Prostate gland (tissue), 2 donors: ENCODE measurements around the gene AP2M1. TPM values are rescaled to one million over a fixed set of nuclear protein-coding genes. Genes with fewer than 3 reads are reported as not detected.

ENCODE experiments used
- DNase-seq: peaks from one replicate; pipeline ENCODE4 v3.0.0-alpha.2; 2019; ENCODE audit warnings: low spot score
- H3K27ac ChIP-seq, 2 donors: fragments of 200-600 bp; sonication (generic); 2 replicates each; pipeline ENCODE4 v1.5.1; 2017 to 2019
- H3K27me3 ChIP-seq: fragments of 200-600 bp; sonication (generic); replicated peaks from 2 replicates; pipeline ENCODE4 v1.5.1; 2019; ENCODE audit not compliant: insufficient read depth
- H3K36me3 ChIP-seq, 2 donors: fragments of 200-600 bp; sonication (generic); 1 replicate in 1 of 2; 2 replicates in 1 of 2; pipeline versions ENCODE4 v1.5.1 to v1.8.1; 2017 to 2019
- H3K4me1 ChIP-seq: fragments of 200-600 bp; sonication (generic); replicated peaks from 2 replicates; pipeline ENCODE4 v1.5.1; 2019
- H3K4me3 ChIP-seq, 2 donors: fragments of 200-600 bp; sonication (generic); 2 replicates each; pipeline ENCODE4 v1.5.1; 2017 to 2019
- H3K9me3 ChIP-seq: fragments of 200-600 bp; sonication (generic); 2 replicates; pipeline ENCODE4 v1.5.1; 2017
- POLR2A ChIP-seq: fragments of 450-650 bp; IDR thresholded peaks from one replicate; pipeline ENCODE4 v1.6.1; 2016; ENCODE audit warnings: antibody characterized with exemption, mild to moderate bottlenecking
- POLR2AphosphoS5 ChIP-seq: sonication (generic); formaldehyde crosslinking; IDR thresholded peaks from one replicate; pipeline ENCODE4 v1.6.1; 2017; ENCODE audit warnings: antibody characterized with exemption
- WGBS: methylation state at CpG from one replicate; pipeline ENCODE4 v1.1.5; 2018; 5-methylcytosine and 5-hydroxymethylcytosine counted together
- intact Hi-C: fragments of 100-400 bp; cut with DNase I; formaldehyde crosslinking; loops from one replicate; pipeline ENCODE4 v1.14.2; 2022
- total RNA-seq, 2 donors: library from RNA; depleted of rRNA; stranded (reverse); fragments of >200 nt; gene quantifications; one replicate each; pipeline ENCODE4 v1.1.0, GENCODE V29; 2016
- TF ChIP-seq, protein P1 (sequence below), 4 experiments: fragments of 200-600 bp in 2 of 4; fragments of 450-650 bp in 2 of 4; sonication (generic) in 2 of 4; IDR thresholded peaks; 1 replicate in 3 of 4; 2 replicates in 1 of 4; pipeline ENCODE4 v1.5.1; 2016 to 2019; ENCODE audit warnings: antibody characterized with exemption in 4 of 4, mild to moderate bottlenecking in 2 of 4, moderate library complexity in 2 of 4

AP2M1 gene
- total RNA-seq, 2 donors from 2014 or later: 183 to 307 TPM

DNA sequence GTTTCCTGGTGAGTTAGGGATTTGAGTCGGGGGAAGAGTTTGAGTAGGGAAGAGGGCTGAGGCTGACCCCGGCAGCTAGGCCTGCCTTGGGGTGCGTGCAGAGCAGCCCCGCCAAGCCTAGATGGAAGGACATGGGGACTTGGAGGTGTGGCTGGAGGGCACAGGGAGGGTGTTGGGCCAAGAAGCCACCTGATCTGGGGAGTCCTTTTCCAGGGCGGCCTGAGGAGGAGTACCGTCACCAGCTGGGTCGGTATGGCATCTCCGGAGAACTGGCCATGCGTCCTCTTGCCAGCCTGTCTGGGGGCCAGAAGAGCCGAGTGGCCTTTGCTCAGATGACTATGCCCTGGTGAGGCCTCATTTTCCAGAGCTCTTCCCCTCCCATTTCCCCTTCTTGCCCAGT lies 18.2 kb downstream of the AP2M1 start:
- Histone ChIP-seq H3K4me1 (peaks cover 3% of the 10 kb centered on the region), H3K27me3 (no peaks in the 10 kb centered on the region), H3K27ac (no peak overlapping the region), H3K4me3 (no peak overlapping the region), H3K9me3 (no peaks in the 10 kb centered on the region), H3K36me3 (peaks cover 13 to 38% of the 10 kb centered on the region in 2 donors)
- intact Hi-C loops: no loop called here
- TF ChIP-seq, protein P1, sequence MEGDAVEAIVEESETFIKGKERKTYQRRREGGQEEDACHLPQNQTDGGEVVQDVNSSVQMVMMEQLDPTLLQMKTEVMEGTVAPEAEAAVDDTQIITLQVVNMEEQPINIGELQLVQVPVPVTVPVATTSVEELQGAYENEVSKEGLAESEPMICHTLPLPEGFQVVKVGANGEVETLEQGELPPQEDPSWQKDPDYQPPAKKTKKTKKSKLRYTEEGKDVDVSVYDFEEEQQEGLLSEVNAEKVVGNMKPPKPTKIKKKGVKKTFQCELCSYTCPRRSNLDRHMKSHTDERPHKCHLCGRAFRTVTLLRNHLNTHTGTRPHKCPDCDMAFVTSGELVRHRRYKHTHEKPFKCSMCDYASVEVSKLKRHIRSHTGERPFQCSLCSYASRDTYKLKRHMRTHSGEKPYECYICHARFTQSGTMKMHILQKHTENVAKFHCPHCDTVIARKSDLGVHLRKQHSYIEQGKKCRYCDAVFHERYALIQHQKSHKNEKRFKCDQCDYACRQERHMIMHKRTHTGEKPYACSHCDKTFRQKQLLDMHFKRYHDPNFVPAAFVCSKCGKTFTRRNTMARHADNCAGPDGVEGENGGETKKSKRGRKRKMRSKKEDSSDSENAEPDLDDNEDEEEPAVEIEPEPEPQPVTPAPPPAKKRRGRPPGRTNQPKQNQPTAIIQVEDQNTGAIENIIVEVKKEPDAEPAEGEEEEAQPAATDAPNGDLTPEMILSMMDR (IDR thresholded peaks at IDR 0.05): no peak
- TF ChIP-seq POLR2AphosphoS5 (no peak), POLR2A (no peak)
- DNase-seq: no peak
- WGBS: 96% methylated on average over 10 of the region's 10 CpGs

DNA sequence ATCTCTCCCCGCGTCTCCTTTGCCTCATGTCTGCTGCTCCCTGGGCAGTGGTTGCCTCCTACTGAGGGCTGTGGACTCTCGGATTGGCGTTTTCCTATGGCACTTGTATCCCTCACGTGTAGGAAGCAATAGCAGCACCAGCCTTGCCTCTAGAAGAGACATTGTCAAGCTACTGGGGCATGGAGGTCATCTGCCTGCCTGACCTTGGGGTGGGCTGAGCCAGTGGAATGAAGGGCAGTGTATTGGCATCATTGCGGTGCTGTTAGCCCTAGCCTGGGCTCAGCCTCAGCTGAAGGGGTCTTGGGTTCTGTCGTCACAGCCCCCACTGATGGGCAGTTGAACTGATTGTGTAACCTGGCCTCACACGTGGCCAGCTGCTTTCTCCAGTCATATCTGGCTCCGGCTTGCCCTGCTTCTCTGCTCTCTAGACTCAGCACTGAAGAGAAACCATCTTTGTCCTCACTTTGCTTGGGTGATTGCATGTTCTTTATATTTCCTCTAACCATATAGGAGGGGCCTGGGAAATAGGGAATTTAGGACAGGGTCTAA lies 19.4 kb downstream of the AP2M1 start:
- Histone ChIP-seq H3K4me1 (no peaks in the 10 kb centered on the region), H3K9me3 (no peaks in the 10 kb centered on the region), H3K27ac (no peak overlapping the region), H3K36me3 (peaks cover 13 to 31% of the 10 kb centered on the region in 2 donors), H3K27me3 (no peaks in the 10 kb centered on the region), H3K4me3 (no peak overlapping the region)
- no peak for TF ChIP-seq POLR2A
- TF ChIP-seq, protein P1 (IDR thresholded peaks at IDR 0.05): no peak
- no peak for TF ChIP-seq POLR2AphosphoS5
- 95% methylated on average over 9 of the region's 9 CpGs for WGBS
- no peak for DNase-seq
- intact Hi-C loops: no loop called here

DNA sequence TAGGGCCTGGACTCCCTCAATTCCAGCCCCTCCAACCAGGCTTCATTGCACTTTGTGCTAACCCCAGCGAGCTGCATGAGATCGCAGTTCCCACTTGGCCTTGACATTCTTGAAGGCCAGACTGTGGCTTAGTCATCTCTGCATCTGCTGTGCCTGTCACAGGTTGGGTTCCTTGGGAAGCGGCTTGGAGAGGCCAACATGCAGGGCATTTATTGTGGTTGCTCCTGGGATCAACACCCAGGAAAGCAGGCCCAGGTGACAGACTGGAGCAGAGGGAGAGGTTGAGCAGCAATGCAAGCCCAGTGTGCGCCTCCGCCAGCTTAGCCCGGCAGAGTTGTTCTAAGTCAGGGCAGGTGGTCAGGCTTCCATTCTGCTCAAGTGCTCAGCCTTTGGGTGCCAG lies 21.9 kb downstream of the AP2M1 start:
- TF ChIP-seq, protein P1 (IDR thresholded peaks at IDR 0.05): no peak
- TF ChIP-seq POLR2A (no peak), POLR2AphosphoS5 (no peak)
- peaks cover 13 to 20% of the 10 kb centered on the region in 2 donors for H3K36me3 ChIP-seq
- no peaks in the 10 kb centered on the region for H3K4me1 ChIP-seq
- no peaks in the 10 kb centered on the region for H3K9me3 ChIP-seq
- 95% methylated on average over 6 of the region's 6 CpGs for WGBS
- H3K27me3 ChIP-seq: no peaks in the 10 kb centered on the region
- intact Hi-C loops: no loop called here
- no peak for DNase-seq
- H3K27ac ChIP-seq: no peak overlapping the region
- no peak overlapping the region for H3K4me3 ChIP-seq

DNA sequence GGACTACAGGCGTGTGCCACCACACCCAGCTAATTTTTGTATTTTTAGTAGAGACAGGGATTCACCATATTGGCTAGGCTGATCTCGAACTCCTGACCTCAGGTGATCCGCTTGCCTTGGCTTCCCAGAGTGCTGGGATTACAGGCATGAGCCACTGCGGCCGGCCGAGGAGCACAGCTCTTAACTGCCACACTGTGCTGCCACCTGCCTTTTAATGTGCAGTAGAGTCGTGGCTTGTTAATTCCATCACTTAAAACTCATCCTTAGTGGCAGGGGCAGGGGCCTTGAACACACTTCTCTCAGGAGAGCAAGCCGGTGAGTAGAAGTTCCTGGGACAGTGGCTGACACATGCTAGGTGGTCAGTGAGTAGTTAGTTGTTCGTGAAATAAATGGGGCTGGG lies 23.9 kb downstream of the AP2M1 start:
- Histone ChIP-seq H3K4me3 (no peak overlapping the region), H3K36me3 (peaks cover 7 to 8% of the 10 kb centered on the region in 2 donors), H3K27ac (no peak overlapping the region), H3K9me3 (no peaks in the 10 kb centered on the region), H3K27me3 (no peaks in the 10 kb centered on the region), H3K4me1 (no peaks in the 10 kb centered on the region)
- intact Hi-C loops: no loop called here
- DNase-seq: no peak
- TF ChIP-seq POLR2AphosphoS5: no peak
- TF ChIP-seq, protein P1 (IDR thresholded peaks at IDR 0.05): no peak
- no peak for TF ChIP-seq POLR2A
- 88% methylated on average over 9 of the region's 9 CpGs for WGBS

DNA sequence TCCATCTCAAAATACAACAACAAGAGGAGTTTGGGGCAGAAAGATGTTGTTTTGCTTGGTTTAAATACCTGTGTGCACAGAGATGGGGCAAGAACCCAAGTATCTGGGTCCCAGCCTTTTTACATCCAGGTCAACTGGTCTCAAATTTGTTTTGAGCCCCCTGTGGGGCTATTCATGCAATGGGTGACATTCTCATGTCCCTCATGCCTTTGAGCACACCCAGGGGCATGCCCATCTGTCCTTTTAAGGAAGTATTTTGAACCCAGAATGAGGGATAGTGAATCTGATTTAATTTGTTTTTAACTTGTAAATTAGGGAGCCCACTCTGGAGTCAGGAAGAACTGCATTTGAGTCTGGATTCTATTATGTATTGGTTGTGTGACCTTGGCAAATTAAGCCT lies 26.2 kb downstream of the AP2M1 start:
- H3K27ac ChIP-seq: no peak overlapping the region
- TF ChIP-seq POLR2AphosphoS5 (no peak), POLR2A (no peak)
- TF ChIP-seq, protein P1 (IDR thresholded peaks at IDR 0.05): no peak
- H3K27me3 ChIP-seq: no peaks in the 10 kb centered on the region
- DNase-seq: no peak
- intact Hi-C loops: no loop called here
- H3K36me3 ChIP-seq: no peaks in the 10 kb centered on the region
- H3K4me1 ChIP-seq: no peaks in the 10 kb centered on the region
- H3K9me3 ChIP-seq: no peaks in the 10 kb centered on the region
- H3K4me3 ChIP-seq: no peak overlapping the region
